ENCODE measurements around the gene ZNF789. TPM values are rescaled to one million over a fixed set of nuclear protein-coding genes. Genes with fewer than 3 reads are reported as not detected.

Gene ZNF789
- total and polyA plus RNA-seq, 2 of the 13 experiments (the other 11 are each of a cell fraction or from before 2014, with no cell fraction given), result 19.8 to 25.1 TPM

DNA sequence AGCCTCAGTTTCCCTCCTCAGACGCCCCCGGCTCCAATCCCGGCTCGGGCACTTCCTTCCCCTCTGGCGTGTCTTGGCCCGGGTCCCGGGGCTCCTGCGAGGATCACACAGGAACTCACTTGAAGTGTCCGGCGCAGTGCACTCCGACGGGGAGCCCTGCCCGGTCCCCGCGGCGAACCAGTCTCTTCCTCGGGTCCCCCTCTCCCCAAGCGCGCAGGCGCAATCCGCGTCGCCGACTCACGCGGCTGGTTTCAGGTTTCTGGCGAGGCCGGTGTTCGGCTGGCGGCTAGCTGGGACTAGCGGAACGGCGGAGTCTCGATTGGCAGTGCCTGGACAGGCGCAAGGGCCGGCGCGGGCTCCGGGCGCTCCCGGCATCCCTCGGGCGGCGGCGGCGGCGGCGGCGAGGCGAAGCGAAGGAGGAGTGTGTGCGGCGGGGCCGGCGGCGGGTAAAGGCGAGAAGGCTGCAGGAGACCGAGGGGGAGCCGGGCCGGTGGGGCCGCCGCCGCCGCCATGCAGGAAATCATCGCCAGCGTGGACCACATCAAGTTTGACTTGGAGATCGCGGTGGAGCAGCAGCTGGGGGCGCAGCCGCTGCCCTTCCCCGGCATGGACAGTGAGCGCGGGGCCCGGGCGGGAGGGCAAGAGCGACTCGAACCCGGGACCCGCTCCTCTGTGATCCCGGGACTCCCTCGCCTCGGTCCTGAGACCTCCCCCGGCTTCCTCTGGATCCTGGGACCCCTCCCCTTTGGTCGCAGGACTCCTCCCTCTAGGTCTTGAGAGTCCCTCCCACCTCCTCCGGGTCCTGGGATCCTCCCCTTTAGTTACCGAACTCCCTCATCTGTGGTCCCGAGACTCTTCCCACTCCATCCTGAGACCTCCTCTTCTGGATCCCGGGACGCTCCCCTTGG is 33.9 kb upstream of the ZNF789 start, which contains the start of the genes CPSF4 and PTCD1 (continued):
- TF ChIP-seq HMG20B (CRISPR knock-in tag; conservative IDR thresholded peaks at IDR 0.05) (no peak), ZFP82 (CRISPR knock-in tag; IDR thresholded peaks at IDR 0.05; ENCODE audit: borderline replicate concordance) (no peak), ZNF232 (CRISPR knock-in tag; IDR thresholded peaks at IDR 0.05; ENCODE audit: borderline replicate concordance) (no peak), ARNT2 (CRISPR knock-in tag; IDR thresholded peaks at IDR 0.05; ENCODE audit: low read depth) (peak; percentile 88), ZNF142 (CRISPR knock-in tag; IDR thresholded peaks at IDR 0.05) (peak; percentile 81; the same call in 1 of the 2 replicates), MEF2D (CRISPR knock-in tag; IDR thresholded peaks at IDR 0.05) (peak; percentile 66; the same call in 1 of the 2 replicates), CENPT (CRISPR knock-in tag; IDR thresholded peaks at IDR 0.05; ENCODE audit: low read depth) (no peak), THYN1 (CRISPR knock-in tag; IDR thresholded peaks at IDR 0.05; ENCODE audit: borderline replicate concordance, low read depth) (no peak), ZZZ3 (CRISPR knock-in tag; IDR thresholded peaks at IDR 0.05; ENCODE audit: borderline replicate concordance) (peak; percentile 91), ZFYVE20 (CRISPR knock-in tag; IDR thresholded peaks at IDR 0.05; ENCODE audit: borderline replicate concordance, low read depth) (no peak), RNF2 (conservative IDR thresholded peaks at IDR 0.05; ENCODE audit: low read depth) (no peak), REXO4 (CRISPR knock-in tag; IDR thresholded peaks at IDR 0.05; ENCODE audit: borderline replicate concordance) (no peak), PHF8 (CRISPR knock-in tag; IDR thresholded peaks at IDR 0.05) (peak; percentile 89), ZNF607 (CRISPR knock-in tag; IDR thresholded peaks at IDR 0.05; ENCODE audit: borderline replicate concordance) (no peak), ZNF761 (CRISPR knock-in tag; conservative IDR thresholded peaks at IDR 0.05) (0 out of 2 replicates have a peak, but pooled peaks have one; percentile 39), CREB1 (IDR thresholded peaks at IDR 0.05) (peak; percentile 44; the same call in 1 of the 2 replicates), CREB1 (CRISPR knock-in tag; IDR thresholded peaks at IDR 0.05) (no peak)
- TF ChIP-seq, protein P1, sequence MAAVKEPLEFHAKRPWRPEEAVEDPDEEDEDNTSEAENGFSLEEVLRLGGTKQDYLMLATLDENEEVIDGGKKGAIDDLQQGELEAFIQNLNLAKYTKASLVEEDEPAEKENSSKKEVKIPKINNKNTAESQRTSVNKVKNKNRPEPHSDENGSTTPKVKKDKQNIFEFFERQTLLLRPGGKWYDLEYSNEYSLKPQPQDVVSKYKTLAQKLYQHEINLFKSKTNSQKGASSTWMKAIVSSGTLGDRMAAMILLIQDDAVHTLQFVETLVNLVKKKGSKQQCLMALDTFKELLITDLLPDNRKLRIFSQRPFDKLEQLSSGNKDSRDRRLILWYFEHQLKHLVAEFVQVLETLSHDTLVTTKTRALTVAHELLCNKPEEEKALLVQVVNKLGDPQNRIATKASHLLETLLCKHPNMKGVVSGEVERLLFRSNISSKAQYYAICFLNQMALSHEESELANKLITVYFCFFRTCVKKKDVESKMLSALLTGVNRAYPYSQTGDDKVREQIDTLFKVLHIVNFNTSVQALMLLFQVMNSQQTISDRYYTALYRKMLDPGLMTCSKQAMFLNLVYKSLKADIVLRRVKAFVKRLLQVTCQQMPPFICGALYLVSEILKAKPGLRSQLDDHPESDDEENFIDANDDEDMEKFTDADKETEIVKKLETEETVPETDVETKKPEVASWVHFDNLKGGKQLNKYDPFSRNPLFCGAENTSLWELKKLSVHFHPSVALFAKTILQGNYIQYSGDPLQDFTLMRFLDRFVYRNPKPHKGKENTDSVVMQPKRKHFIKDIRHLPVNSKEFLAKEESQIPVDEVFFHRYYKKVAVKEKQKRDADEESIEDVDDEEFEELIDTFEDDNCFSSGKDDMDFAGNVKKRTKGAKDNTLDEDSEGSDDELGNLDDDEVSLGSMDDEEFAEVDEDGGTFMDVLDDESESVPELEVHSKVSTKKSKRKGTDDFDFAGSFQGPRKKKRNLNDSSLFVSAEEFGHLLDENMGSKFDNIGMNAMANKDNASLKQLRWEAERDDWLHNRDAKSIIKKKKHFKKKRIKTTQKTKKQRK (IDR thresholded peaks at IDR 0.05; ENCODE audit: low read length), result no peak

Measured in HepG2 (cell line).